HepG2 (cell line): ENCODE results near the gene BTRC. TPM values are rescaled to one million over a fixed set of nuclear protein-coding genes. Genes with fewer than 3 reads are reported as not detected.

ENCODE experiments used
- ATAC-seq: fragments of 200-7000 bp; cut with Tn5 transposase; 3 replicates; pipeline ENCODE4 v1.9.1; 2020; ENCODE audit warnings: mild to moderate bottlenecking, moderate library complexity
- BruUV-seq: library from RNA; stranded (reverse); fragments of 400-500 nt; replicated peaks from 2 replicates; lab custom pipeline; 2021; lab: Mats Ljungman, UMichigan
- CTCF ChIA-PET: fragments of 300-600 bp; formaldehyde crosslinking; extraction: SDS; loops from one replicate; lab custom pipeline; 2021; ENCODE audit warnings: low total read pairs, inconsistent platforms, low intra/inter-chr PET ratio; lab: Yijun Ruan, JAX
- POLR2A ChIA-PET: fragments of 350-600 bp; sonication (Branson Sonifier 250); formaldehyde crosslinking; loops from one replicate; lab custom pipeline; 2020; ENCODE audit warnings: antibody characterized with exemption, inconsistent platforms; lab: Yijun Ruan, JAX
- DNase-seq: peaks from one replicate; pipeline ENCODE4 v3.0.0-alpha.2; 2015; ENCODE audit warnings: low spot score
- FAIRE-seq: peaks from 3 replicates; lab custom pipeline; 2011; peaks lifted over from hg19 to GRCh38; lab: Jason Lieb, UNC
- H2AFZ ChIP-seq: one replicate; pipeline ENCODE4 v1.6.1; 2011; ENCODE audit warnings: low read length, inconsistent platforms
- H3K27ac ChIP-seq: fragments of 300-600 bp; 3 replicates; pipeline ENCODE4 v1.8.0; 2011; ENCODE audit warnings: mixed run types, mild to moderate bottlenecking, mixed read lengths, low read length, inconsistent platforms; ENCODE audit not compliant: insufficient read depth; ENCODE audit errors: extremely low read length
- H3K27me3 ChIP-seq, 2 experiments: fragments of 200-600 bp in 1 of 2; 2 replicates in 1 of 2; 3 replicates in 1 of 2; pipeline versions ENCODE4 v1.6.0 to v1.8.0; 2011; ENCODE audit warnings: low read length in 2 of 2, mild to moderate bottlenecking in 2 of 2, moderate library complexity in 2 of 2, inconsistent platforms in 1 of 2; ENCODE audit not compliant: insufficient read depth in 2 of 2, control insufficient read depth in 1 of 2
- H3K36me3 ChIP-seq, 2 experiments: fragments of 200-600 bp in 1 of 2; replicated peaks in 1 of 2; 2 replicates in 1 of 2; 3 replicates in 1 of 2; pipeline versions ENCODE4 v1.5.1 to v1.8.0; 2011; ENCODE audit warnings: low read length in 2 of 2, inconsistent platforms in 1 of 2; ENCODE audit not compliant: insufficient read depth in 2 of 2, control insufficient read depth in 1 of 2
- H3K4me1 ChIP-seq: 2 replicates; pipeline ENCODE4 v1.5.1; 2012; ENCODE audit warnings: low read length, inconsistent platforms; ENCODE audit not compliant: insufficient read depth
- H3K4me2 ChIP-seq: 2 replicates; pipeline ENCODE4 v1.6.0; 2011; ENCODE audit warnings: low read depth, low read length, inconsistent platforms
- H3K4me3 ChIP-seq, 3 experiments: fragments of 200-600 bp in 1 of 3; sonication (generic), shearing (Covaris generic) in 1 of 3; replicated peaks in 1 of 3; 2 replicates each; pipeline ENCODE4 v1.5.1; 2011 to 2016; ENCODE audit warnings: low read length in 3 of 3, inconsistent platforms in 2 of 3, low read depth in 2 of 3, mild to moderate bottlenecking in 2 of 3, control low read depth in 1 of 3, mixed read lengths in 1 of 3; ENCODE audit not compliant: insufficient read depth in 1 of 3
- H3K79me2 ChIP-seq: one replicate; pipeline ENCODE4 v1.6.1; 2011; ENCODE audit warnings: low read length, inconsistent platforms; ENCODE audit not compliant: insufficient read depth
- H3K9ac ChIP-seq: 2 replicates; pipeline ENCODE4 v1.6.0; 2011; ENCODE audit warnings: mild to moderate bottlenecking, low read depth, low read length, inconsistent platforms; ENCODE audit not compliant: insufficient read depth
- H3K9me3 ChIP-seq: 2 replicates; pipeline ENCODE4 v1.5.1; 2012; ENCODE audit warnings: mild to moderate bottlenecking, low read length
- H4K20me1 ChIP-seq: 2 replicates; pipeline ENCODE4 v1.6.0; 2011; ENCODE audit warnings: inconsistent platforms, mild to moderate bottlenecking, low read length, moderate library complexity; ENCODE audit not compliant: insufficient read depth
- ARNTL ChIP-seq: sonication (generic); formaldehyde crosslinking; IDR thresholded peaks from 2 replicates; pipeline ENCODE4 v1.4.0; 2020; ENCODE audit warnings: mild to moderate bottlenecking, missing genetic modification reagents
- EED ChIP-seq: sonication (generic); formaldehyde crosslinking; IDR thresholded peaks from 2 replicates; pipeline ENCODE4 v1.5.0; 2020; ENCODE audit warnings: mild to moderate bottlenecking, missing genetic modification reagents
- HOXA3 ChIP-seq: sonication (generic); formaldehyde crosslinking; IDR thresholded peaks from 2 replicates; pipeline ENCODE4 v1.5.0; 2020; ENCODE audit warnings: missing genetic modification reagents
- KDM5A ChIP-seq: fragments of 200-600 bp; sonication (generic); IDR thresholded peaks from 2 replicates; pipeline ENCODE4 v1.7.0; 2018; ENCODE audit warnings: antibody characterized with exemption, mild to moderate bottlenecking, low read length, borderline replicate concordance
- KDM5B ChIP-seq: sonication (generic); formaldehyde crosslinking; IDR thresholded peaks from 2 replicates; pipeline ENCODE4 v1.4.0; 2020; ENCODE audit warnings: missing genetic modification reagents, mild to moderate bottlenecking, borderline replicate concordance
- PHF20 ChIP-seq: sonication (generic); formaldehyde crosslinking; IDR thresholded peaks from 2 replicates; pipeline ENCODE4 v1.5.0; 2020; ENCODE audit warnings: mild to moderate bottlenecking, missing genetic modification reagents
- ZC3H13 ChIP-seq: sonication (generic); formaldehyde crosslinking; IDR thresholded peaks from 2 replicates; pipeline ENCODE4 v1.8.1; 2023; ENCODE audit warnings: mild to moderate bottlenecking, missing genetic modification reagents, moderate library complexity
- ZC3H4 ChIP-seq: sonication (generic); formaldehyde crosslinking; IDR thresholded peaks from 2 replicates; pipeline ENCODE4 v1.4.0; 2020; ENCODE audit warnings: missing genetic modification reagents, borderline replicate concordance
- ZNF33A ChIP-seq: sonication (generic); formaldehyde crosslinking; IDR thresholded peaks from 2 replicates; pipeline ENCODE4 v1.5.1; 2020; ENCODE audit warnings: missing genetic modification reagents, mild to moderate bottlenecking, moderate library complexity, borderline replicate concordance
- ZNF652 ChIP-seq: IDR thresholded peaks from 2 replicates; pipeline ENCODE4 v1.6.1; 2016; ENCODE audit warnings: low read depth, borderline replicate concordance
- ZSCAN25 ChIP-seq: sonication (generic); formaldehyde crosslinking; IDR thresholded peaks from 2 replicates; pipeline ENCODE4 v1.8.0; 2022; ENCODE audit warnings: mild to moderate bottlenecking, missing genetic modification reagents
- WGBS: methylation state at CpG from one replicate; pipeline ENCODE4 v1.1.6; 2017; ENCODE audit warnings: low lambda C conversion rate; 5-methylcytosine and 5-hydroxymethylcytosine counted together
- in situ Hi-C: cut with HindIII; loops from 2 replicates; pipeline ENCODE4 v1.10.0; 2017; ENCODE audit warnings: low pct_unique_long_range_greater_than_20kb; ENCODE audit not compliant: extremely low pct_ligation_motif_present
- intact Hi-C: fragments of 100-400 bp; cut with micrococcal nuclease; formaldehyde crosslinking; loops from one replicate; pipeline ENCODE4 v1.10.0; 2022; ENCODE audit not compliant: unreplicated experiment
- polyA plus RNA-seq, 8 experiments: library from polyadenylated mRNA; depleted of rRNA in 3 of 8; stranded (reverse) in 7 of 8; unstranded in 1 of 8; fragments of >200 nt; fragmentation: Illumina TruSeq in 4 of 8; extraction: Trizol in 4 of 8; gene quantifications; 2 replicates each; pipeline versions ENCODE4 v1.2.1 to v1.2.3, GENCODE V29; 2011 to 2016; ENCODE audit warnings: low read depth in 4 of 8, missing spikeins in 1 of 8, mixed read lengths in 1 of 8; ENCODE audit not compliant: insufficient read depth in 1 of 8
- total RNA-seq, 5 experiments: library from RNA; depleted of rRNA; stranded (reverse); fragments of >200 nt; fragmentation: Illumina TruSeq; extraction: Trizol; gene quantifications; 2 replicates each; pipeline ENCODE4 v1.2.3, GENCODE V29; 2016; ENCODE audit warnings: low read depth in 1 of 5
- TF ChIP-seq, protein P1 (sequence below): sonication (generic); formaldehyde crosslinking; conservative IDR thresholded peaks from 2 replicates; pipeline ENCODE4 v1.8.0; 2022; ENCODE audit warnings: low read depth, missing genetic modification reagents
- TF ChIP-seq, protein P2 (sequence below): sonication (generic); formaldehyde crosslinking; IDR thresholded peaks from 2 replicates; pipeline ENCODE4 v1.5.0; 2020; ENCODE audit warnings: mild to moderate bottlenecking, low read depth, missing genetic modification reagents, borderline replicate concordance
- TF ChIP-seq, protein P3 (sequence below): sonication (generic); formaldehyde crosslinking; IDR thresholded peaks from 2 replicates; pipeline ENCODE4 v1.9.0; 2021; ENCODE audit warnings: missing genetic modification reagents, borderline replicate concordance
- TF ChIP-seq, protein P4 (sequence below): sonication (generic); formaldehyde crosslinking; IDR thresholded peaks from 2 replicates; pipeline ENCODE4 v1.4.0; 2020; ENCODE audit warnings: missing genetic modification reagents

Gene BTRC
- total and polyA plus RNA-seq, 2 of the 13 experiments (the other 11 are each of a cell fraction or from before 2014, with no cell fraction given), result 12.0 to 14.4 TPM

DNA sequence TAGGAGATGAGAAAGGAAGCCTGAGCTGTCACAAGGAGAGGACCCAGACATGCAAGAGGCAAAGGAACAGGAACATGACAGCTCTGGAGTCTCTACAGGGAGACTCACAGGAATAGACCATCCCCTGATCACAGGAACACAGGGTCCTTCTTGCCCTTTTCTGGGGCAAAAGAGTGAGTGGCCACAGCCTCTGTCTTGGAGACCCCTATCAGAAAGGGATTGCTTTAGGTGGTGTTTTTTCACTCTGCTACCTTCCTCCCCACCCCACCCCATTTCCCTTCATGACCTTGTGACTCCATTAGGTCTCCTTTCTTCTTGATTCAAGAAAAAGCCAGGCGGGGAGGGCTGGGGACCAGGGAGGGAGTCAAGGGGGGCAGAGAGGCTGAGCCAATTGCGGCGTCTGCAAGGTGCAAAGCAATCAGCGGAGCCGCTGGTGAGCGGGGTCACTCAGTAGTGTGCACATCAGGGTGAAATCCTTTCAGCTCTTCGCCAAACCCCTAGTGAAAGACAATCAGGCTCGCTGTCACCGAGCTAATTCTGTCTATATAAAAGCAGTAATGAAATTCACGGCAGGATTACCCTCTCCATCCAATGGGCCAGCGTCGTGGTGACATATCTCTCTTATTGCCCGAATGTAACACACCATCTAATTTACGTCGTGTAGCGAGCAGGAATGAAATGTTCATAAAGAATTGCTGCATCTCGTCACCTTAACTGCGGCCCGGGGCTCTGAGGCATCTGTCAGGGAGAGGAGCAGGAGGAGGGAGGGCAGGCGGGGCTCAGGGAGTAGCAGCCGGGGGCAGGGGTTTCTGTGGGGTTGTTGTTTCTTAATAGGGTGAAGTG lies 31.5 kb upstream of the BTRC start:
- in situ Hi-C loops, result no loop called here
- no peak overlapping the region for H3K4me3 ChIP-seq
- intact Hi-C loops, result no loop called here
- H2AFZ ChIP-seq, result no peak overlapping the region
- no peaks in the 10 kb centered on the region for H3K79me2 ChIP-seq
- ChIA-PET CTCF (no interaction called here), POLR2A (no interaction called here)
- DNase-seq (no peak), FAIRE-seq (no peak), ATAC-seq (no peak)
- no peaks in the 10 kb centered on the region for H4K20me1 ChIP-seq
- no TSS peak for BruUV-seq
- WGBS, result 52% methylated on average over 21 of the region's 21 CpGs
- no peak overlapping the region for H3K27ac ChIP-seq
- TF ChIP-seq ZC3H4 (no peak), HOXA3 (no peak)
- no peaks in the 10 kb centered on the region for H3K4me1 ChIP-seq
- H3K9me3 ChIP-seq, result no peaks in the 10 kb centered on the region; the same call in 1 of the 2 replicates
- no peak overlapping the region for H3K4me2 ChIP-seq
- no peaks in the 10 kb centered on the region for H3K36me3 ChIP-seq
- H3K27me3 ChIP-seq, result peaks cover 5 to 40% of the 10 kb centered on the region in 2 experiments; a peak in 4 of 5 replicates
- H3K9ac ChIP-seq, result no peak overlapping the region

DNA sequence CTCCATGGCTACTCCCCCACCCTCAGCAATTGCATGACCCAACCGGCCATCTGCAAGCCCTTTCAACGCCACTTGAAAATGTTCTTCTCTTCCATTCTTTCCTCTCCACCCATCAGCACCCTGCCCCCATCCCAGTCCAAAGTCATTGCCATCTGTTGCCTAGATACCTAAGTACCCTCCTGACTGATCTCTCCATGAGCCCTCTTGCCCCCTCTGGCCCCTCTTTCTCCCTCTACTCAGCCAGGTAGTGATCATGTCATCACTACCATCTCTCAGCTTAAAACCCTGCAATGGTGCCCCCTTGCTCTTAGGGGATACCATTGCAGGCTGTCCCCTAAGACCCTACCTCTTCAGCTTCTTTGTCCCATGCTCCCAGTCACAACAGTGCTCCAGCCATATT lies 30.5 kb upstream of the BTRC start:
- no peaks in the 10 kb centered on the region for H3K36me3 ChIP-seq
- no peaks in the 10 kb centered on the region for H3K79me2 ChIP-seq
- no peak overlapping the region for H2AFZ ChIP-seq
- no peak overlapping the region for H3K4me2 ChIP-seq
- intact Hi-C loops (no loop called here), in situ Hi-C loops (no loop called here)
- H3K27ac ChIP-seq, result no peak overlapping the region
- H3K4me1 ChIP-seq, result no peaks in the 10 kb centered on the region
- DNase-seq (no peak), ATAC-seq (no peak), FAIRE-seq (no peak)
- no peaks in the 10 kb centered on the region; the same call in 1 of the 2 replicates for H3K9me3 ChIP-seq
- no peak overlapping the region for H3K9ac ChIP-seq
- ChIA-PET POLR2A (no interaction called here), CTCF (no interaction called here)
- no peak overlapping the region for H3K4me3 ChIP-seq
- BruUV-seq, result no TSS peak
- H3K27me3 ChIP-seq, result peaks cover 5 to 31% of the 10 kb centered on the region in 2 experiments; a peak in 4 of 5 replicates
- WGBS, result 5% methylated on average over 2 of the region's 2 CpGs
- H4K20me1 ChIP-seq, result no peaks in the 10 kb centered on the region
- TF ChIP-seq EED (CRISPR knock-in tag) (no peak), ZC3H13 (CRISPR knock-in tag) (no peak), ARNTL (CRISPR knock-in tag) (no peak), KDM5A (no peak), ZNF652 (CRISPR knock-in tag) (no peak), KDM5B (no peak), PHF20 (CRISPR knock-in tag) (no peak), ZSCAN25 (CRISPR knock-in tag) (no peak), ZNF33A (CRISPR knock-in tag) (no peak)
- TF ChIP-seq, protein P1, sequence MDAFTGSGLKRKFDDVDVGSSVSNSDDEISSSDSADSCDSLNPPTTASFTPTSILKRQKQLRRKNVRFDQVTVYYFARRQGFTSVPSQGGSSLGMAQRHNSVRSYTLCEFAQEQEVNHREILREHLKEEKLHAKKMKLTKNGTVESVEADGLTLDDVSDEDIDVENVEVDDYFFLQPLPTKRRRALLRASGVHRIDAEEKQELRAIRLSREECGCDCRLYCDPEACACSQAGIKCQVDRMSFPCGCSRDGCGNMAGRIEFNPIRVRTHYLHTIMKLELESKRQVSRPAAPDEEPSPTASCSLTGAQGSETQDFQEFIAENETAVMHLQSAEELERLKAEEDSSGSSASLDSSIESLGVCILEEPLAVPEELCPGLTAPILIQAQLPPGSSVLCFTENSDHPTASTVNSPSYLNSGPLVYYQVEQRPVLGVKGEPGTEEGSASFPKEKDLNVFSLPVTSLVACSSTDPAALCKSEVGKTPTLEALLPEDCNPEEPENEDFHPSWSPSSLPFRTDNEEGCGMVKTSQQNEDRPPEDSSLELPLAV (CRISPR knock-in tag), result no peak
- TF ChIP-seq, protein P2, sequence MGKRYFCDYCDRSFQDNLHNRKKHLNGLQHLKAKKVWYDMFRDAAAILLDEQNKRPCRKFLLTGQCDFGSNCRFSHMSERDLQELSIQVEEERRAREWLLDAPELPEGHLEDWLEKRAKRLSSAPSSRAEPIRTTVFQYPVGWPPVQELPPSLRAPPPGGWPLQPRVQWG (CRISPR knock-in tag), result no peak
- TF ChIP-seq, protein P3, sequence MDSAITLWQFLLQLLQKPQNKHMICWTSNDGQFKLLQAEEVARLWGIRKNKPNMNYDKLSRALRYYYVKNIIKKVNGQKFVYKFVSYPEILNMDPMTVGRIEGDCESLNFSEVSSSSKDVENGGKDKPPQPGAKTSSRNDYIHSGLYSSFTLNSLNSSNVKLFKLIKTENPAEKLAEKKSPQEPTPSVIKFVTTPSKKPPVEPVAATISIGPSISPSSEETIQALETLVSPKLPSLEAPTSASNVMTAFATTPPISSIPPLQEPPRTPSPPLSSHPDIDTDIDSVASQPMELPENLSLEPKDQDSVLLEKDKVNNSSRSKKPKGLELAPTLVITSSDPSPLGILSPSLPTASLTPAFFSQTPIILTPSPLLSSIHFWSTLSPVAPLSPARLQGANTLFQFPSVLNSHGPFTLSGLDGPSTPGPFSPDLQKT (CRISPR knock-in tag), result no peak
- TF ChIP-seq, protein P4, sequence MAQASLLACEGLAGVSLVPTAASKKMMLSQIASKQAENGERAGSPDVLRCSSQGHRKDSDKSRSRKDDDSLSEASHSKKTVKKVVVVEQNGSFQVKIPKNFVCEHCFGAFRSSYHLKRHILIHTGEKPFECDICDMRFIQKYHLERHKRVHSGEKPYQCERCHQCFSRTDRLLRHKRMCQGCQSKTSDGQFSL (CRISPR knock-in tag), result no peak
